SH-SY5Y (cell line): ENCODE results near the gene POR.

Experiments
- GATA2 ChIP-seq: IDR thresholded peaks from 2 replicates; pipeline ENCODE4 v1.6.1; 2011; ENCODE audit warnings: mild to moderate bottlenecking, low read depth, low read length
- GATA3 ChIP-seq: IDR thresholded peaks from 2 replicates; pipeline ENCODE4 v1.6.1; 2011; ENCODE audit warnings: low read depth, mild to moderate bottlenecking, low read length, moderate library complexity

DNA sequence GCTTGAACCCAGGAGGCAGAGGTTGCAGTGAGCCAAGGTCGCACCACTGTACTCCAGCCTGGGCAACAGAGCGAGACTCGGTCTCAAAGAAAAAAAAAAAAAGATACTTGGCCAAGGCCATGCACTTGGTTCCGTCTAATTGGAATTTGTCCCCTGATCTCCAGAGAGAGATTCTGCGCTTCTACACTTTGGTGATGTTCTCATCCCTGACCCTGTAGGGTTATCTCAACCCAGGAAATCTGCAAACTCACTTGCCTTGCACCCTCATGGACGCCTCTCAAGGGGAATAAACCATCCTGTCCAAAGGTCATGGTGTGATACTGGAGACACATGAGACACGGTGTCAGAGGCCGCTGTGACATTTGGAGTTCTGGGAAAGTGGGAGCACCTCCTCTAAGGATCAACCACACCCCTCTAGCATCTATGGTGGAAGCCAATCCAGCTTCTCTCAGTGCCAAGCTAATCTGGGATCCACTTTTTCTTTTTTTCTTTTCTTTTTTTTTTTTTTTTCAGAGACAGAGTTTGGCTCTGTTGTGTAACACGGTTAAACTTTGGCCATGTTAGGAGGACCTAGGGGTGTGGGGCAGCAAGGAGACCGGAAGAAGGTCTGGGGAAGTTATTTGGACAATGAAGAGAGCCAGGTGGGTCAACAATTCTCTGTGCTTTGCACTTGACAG is 7.8 kb upstream of the POR start:
- TF ChIP-seq GATA2: no peak
- TF ChIP-seq GATA3: no peak
